AG10803 (cell line): ENCODE results near the gene ARHGAP42.

Source experiments
- DNase-seq: peaks from one replicate; pipeline ENCODE4 v3.0.0; 2010; ENCODE audit warnings: low read depth
- H3K4me3 ChIP-seq: 2 replicates; pipeline ENCODE4 v1.5.1; 2011; ENCODE audit warnings: mild to moderate bottlenecking, low read length, control low read depth
- TF ChIP-seq, protein P1 (sequence below): conservative IDR thresholded peaks from 2 replicates; pipeline ENCODE4 v1.5.1; 2011; ENCODE audit warnings: mild to moderate bottlenecking, low read length, control low read depth, inconsistent platforms

ARHGAP42 gene

GRCh38 chr11:101035872-101036271 lies 348.8 kb downstream of the ARHGAP42 start:
- DNase-seq: no peak
- TF ChIP-seq, protein P1, sequence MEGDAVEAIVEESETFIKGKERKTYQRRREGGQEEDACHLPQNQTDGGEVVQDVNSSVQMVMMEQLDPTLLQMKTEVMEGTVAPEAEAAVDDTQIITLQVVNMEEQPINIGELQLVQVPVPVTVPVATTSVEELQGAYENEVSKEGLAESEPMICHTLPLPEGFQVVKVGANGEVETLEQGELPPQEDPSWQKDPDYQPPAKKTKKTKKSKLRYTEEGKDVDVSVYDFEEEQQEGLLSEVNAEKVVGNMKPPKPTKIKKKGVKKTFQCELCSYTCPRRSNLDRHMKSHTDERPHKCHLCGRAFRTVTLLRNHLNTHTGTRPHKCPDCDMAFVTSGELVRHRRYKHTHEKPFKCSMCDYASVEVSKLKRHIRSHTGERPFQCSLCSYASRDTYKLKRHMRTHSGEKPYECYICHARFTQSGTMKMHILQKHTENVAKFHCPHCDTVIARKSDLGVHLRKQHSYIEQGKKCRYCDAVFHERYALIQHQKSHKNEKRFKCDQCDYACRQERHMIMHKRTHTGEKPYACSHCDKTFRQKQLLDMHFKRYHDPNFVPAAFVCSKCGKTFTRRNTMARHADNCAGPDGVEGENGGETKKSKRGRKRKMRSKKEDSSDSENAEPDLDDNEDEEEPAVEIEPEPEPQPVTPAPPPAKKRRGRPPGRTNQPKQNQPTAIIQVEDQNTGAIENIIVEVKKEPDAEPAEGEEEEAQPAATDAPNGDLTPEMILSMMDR: no peak

More at GRCh38 chr11:101035872-101036271, 348.8 kb downstream of the ARHGAP42 start:
- H3K4me3 ChIP-seq: no peak overlapping the region
